ENCODE results near the gene SPOCK3.

DNA sequence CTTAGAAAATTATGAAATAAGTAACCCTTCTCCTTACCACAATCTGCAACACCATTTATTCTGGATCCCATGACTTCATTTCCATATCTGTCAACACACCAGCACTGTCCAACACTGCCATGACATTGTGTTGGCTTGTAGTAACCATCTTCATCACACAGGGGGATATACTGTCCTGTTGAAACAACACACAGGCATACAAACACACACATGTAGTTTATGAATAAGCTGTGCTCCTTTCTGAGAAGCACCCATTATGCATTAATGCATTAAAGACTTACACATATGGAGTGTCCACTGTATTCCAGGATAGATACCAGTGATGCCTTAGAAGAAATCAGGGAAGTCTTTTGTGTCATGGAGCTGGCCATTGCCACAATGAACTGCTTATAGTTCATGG, 496.9 kb downstream of the SPOCK3 start:
- TF ChIP-seq, protein P1, sequence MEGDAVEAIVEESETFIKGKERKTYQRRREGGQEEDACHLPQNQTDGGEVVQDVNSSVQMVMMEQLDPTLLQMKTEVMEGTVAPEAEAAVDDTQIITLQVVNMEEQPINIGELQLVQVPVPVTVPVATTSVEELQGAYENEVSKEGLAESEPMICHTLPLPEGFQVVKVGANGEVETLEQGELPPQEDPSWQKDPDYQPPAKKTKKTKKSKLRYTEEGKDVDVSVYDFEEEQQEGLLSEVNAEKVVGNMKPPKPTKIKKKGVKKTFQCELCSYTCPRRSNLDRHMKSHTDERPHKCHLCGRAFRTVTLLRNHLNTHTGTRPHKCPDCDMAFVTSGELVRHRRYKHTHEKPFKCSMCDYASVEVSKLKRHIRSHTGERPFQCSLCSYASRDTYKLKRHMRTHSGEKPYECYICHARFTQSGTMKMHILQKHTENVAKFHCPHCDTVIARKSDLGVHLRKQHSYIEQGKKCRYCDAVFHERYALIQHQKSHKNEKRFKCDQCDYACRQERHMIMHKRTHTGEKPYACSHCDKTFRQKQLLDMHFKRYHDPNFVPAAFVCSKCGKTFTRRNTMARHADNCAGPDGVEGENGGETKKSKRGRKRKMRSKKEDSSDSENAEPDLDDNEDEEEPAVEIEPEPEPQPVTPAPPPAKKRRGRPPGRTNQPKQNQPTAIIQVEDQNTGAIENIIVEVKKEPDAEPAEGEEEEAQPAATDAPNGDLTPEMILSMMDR (IDR thresholded peaks at IDR 0.05) = no peak
- no peak for TF ChIP-seq POLR2A (IDR thresholded peaks at IDR 0.05)
